Measurements from ENCODE around the gene RPS21.

- TF ChIP-seq YY1 (IDR thresholded peaks at IDR 0.05; ENCODE audit: extremely low read depth, insufficient replicate concordance, low read depth, low read length) (no peak), JUND (IDR thresholded peaks at IDR 0.05) (no peak), ELF1 (IDR thresholded peaks at IDR 0.05; ENCODE audit: borderline replicate concordance, low read depth) (no peak), EZH2 (IDR thresholded peaks at IDR 0.05) (no peak), EGR1 (IDR thresholded peaks at IDR 0.05; ENCODE audit: low read depth) (no peak), SRF (IDR thresholded peaks at IDR 0.05; ENCODE audit: low read depth) (no peak), POLR2A (IDR thresholded peaks at IDR 0.05; ENCODE audit: borderline replicate concordance, extremely low read depth, insufficient read depth, insufficient read length) (no peak)
- TF ChIP-seq, protein P1, sequence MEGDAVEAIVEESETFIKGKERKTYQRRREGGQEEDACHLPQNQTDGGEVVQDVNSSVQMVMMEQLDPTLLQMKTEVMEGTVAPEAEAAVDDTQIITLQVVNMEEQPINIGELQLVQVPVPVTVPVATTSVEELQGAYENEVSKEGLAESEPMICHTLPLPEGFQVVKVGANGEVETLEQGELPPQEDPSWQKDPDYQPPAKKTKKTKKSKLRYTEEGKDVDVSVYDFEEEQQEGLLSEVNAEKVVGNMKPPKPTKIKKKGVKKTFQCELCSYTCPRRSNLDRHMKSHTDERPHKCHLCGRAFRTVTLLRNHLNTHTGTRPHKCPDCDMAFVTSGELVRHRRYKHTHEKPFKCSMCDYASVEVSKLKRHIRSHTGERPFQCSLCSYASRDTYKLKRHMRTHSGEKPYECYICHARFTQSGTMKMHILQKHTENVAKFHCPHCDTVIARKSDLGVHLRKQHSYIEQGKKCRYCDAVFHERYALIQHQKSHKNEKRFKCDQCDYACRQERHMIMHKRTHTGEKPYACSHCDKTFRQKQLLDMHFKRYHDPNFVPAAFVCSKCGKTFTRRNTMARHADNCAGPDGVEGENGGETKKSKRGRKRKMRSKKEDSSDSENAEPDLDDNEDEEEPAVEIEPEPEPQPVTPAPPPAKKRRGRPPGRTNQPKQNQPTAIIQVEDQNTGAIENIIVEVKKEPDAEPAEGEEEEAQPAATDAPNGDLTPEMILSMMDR (IDR thresholded peaks at IDR 0.05 in 2 of 3, conservative IDR thresholded peaks at IDR 0.05 in 1 of 3; ENCODE audit: borderline replicate concordance in 1 of 3, insufficient read depth in 1 of 3, low read depth in 2 of 3, low read length in 2 of 3) = no peak
- TF ChIP-seq, protein P2, sequence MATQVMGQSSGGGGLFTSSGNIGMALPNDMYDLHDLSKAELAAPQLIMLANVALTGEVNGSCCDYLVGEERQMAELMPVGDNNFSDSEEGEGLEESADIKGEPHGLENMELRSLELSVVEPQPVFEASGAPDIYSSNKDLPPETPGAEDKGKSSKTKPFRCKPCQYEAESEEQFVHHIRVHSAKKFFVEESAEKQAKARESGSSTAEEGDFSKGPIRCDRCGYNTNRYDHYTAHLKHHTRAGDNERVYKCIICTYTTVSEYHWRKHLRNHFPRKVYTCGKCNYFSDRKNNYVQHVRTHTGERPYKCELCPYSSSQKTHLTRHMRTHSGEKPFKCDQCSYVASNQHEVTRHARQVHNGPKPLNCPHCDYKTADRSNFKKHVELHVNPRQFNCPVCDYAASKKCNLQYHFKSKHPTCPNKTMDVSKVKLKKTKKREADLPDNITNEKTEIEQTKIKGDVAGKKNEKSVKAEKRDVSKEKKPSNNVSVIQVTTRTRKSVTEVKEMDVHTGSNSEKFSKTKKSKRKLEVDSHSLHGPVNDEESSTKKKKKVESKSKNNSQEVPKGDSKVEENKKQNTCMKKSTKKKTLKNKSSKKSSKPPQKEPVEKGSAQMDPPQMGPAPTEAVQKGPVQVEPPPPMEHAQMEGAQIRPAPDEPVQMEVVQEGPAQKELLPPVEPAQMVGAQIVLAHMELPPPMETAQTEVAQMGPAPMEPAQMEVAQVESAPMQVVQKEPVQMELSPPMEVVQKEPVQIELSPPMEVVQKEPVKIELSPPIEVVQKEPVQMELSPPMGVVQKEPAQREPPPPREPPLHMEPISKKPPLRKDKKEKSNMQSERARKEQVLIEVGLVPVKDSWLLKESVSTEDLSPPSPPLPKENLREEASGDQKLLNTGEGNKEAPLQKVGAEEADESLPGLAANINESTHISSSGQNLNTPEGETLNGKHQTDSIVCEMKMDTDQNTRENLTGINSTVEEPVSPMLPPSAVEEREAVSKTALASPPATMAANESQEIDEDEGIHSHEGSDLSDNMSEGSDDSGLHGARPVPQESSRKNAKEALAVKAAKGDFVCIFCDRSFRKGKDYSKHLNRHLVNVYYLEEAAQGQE (IDR thresholded peaks at IDR 0.05; ENCODE audit: low read depth) = no peak
Measured at GRCh38 chr20:62390317-62391164, 3.6 kb downstream of the RPS21 start.

Data from HCT116 (cell line).